22Rv1 (cell line): ENCODE results near the gene APEH.
"Not testable (repeated sequence)": the region's sequence is repeated elsewhere in the genome, so short reads cannot be mapped to it uniquely, and the experiment has no call there.

ENCODE experiments used
- H3K27ac ChIP-seq: fragments of 450-650 bp; 2 replicates; pipeline ENCODE4 v1.5.1; 2017
- ZFX ChIP-seq: fragments of 450-650 bp; IDR thresholded peaks from 2 replicates; pipeline ENCODE4 v1.6.1; 2017; ENCODE audit warnings: antibody characterized with exemption, borderline replicate concordance
- TF ChIP-seq, protein P1 (sequence below): fragments of 450-650 bp; IDR thresholded peaks from 2 replicates; pipeline ENCODE4 v1.5.1; 2017; ENCODE audit warnings: mild to moderate bottlenecking

APEH gene

DNA sequence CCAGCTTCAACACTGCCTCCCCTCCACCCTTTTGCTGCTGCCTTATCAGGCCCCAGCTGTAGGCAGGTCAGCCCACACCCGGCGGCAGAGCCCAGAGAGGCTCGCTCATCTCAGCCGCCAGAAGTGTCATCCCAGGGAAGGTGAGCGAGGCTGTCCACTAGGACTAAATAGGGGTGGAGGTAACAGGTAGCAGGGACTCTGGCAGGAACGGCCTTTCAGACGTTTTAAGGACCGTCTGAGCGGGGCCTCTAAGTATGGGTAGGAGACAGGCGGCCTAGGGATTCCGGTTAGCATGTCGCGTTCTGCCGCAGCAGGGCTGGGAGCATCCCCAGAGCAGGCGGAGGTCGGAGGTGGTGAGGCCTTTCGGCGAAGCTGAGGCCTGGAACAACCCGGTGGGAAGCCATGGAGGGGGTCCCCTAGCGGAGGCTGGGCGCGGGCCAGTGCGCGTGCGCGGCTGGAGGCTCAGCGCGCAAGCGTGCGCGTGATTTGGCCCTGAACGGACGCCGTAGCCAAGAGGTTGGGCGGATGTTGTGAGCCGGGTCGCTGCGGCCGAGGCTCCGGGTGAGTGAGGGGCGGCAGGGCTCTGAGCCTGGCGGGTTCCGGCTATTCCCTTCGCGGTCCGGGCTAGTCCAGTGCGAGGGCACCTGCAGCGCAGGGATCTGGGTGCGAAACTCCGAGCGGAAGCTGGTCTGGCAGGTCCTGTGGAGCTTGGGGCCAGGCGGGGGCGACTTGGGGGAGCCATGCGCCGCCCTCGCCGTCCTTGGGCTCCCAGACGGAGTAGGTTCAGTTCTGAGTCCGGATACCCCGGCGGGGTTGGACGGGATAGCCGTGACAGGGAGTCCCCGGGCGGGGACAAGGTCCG lies 15.1 kb downstream of the APEH start, which contains the start of the genes MST1 and RNF123:
TSS of gene MST1 (minus strand) at position 429 of the 862 bp plus-strand sequence. CDS start 783 bp downstream, outside the sequence.
TSS of gene RNF123 (plus strand) at position 512 of the 862 bp plus-strand sequence. CDS start 1,609 bp downstream, outside the sequence.
- TF ChIP-seq, protein P1, sequence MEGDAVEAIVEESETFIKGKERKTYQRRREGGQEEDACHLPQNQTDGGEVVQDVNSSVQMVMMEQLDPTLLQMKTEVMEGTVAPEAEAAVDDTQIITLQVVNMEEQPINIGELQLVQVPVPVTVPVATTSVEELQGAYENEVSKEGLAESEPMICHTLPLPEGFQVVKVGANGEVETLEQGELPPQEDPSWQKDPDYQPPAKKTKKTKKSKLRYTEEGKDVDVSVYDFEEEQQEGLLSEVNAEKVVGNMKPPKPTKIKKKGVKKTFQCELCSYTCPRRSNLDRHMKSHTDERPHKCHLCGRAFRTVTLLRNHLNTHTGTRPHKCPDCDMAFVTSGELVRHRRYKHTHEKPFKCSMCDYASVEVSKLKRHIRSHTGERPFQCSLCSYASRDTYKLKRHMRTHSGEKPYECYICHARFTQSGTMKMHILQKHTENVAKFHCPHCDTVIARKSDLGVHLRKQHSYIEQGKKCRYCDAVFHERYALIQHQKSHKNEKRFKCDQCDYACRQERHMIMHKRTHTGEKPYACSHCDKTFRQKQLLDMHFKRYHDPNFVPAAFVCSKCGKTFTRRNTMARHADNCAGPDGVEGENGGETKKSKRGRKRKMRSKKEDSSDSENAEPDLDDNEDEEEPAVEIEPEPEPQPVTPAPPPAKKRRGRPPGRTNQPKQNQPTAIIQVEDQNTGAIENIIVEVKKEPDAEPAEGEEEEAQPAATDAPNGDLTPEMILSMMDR, result no peak
- no peak for TF ChIP-seq ZFX
- H3K27ac ChIP-seq, result peak within 1 kb of the TSS; percentile 71

DNA sequence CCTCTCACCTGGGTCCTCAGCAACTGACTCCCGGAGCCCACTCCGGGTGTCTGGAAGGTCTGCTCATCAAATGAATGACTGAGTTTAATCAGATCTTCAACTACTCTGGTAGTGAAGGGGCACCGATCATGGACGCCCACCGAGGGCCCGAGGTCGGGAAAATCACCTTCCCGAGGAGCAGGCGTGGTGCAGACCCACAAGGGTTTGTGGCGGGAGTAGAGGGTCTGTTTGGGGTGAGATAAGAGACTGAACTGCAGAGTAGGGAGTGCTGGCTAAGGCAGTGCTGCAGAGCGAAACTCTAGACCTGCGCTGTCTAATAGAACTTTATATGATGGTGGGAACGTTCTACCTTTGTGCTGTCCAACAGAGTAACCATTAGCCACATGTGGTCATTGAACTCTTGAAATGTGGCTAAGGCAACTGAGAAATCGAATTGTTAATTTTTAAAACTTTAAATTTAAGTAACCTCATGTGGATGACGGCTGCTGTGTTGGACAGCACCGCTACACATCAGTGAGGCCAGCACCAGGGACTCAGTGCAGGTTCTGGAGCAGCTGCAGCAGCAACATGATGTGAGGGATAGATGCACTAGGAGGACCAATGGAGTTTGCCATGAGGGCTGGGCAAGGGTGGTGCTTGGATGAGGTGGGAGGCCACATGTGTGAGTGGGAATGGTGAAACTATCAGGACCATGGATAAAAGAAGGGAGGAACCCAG lies 15.9 kb downstream of the APEH start:
- H3K27ac ChIP-seq, result peak overlapping the region; percentile 71

DNA sequence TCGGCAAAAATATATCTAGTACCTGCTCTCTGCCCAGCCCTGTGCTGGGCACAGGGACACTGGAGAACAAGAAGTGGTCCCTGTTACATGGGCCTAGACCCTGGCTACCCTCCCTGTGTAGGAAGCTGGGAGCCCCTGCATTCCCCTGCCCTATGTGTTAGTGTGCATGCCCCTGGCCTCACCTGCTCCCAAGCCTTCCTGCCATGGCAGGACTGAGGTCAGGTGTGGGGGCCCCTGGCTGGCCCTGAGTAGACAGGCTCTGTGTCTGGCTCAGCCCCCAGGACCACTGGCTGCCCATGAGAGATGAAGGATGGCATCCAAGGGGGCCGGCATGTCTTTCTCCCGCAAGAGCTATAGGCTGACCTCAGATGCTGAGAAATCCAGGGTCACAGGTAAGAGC lies 16.7 kb downstream of the APEH start:
- not testable (repeated sequence) for H3K27ac ChIP-seq

DNA sequence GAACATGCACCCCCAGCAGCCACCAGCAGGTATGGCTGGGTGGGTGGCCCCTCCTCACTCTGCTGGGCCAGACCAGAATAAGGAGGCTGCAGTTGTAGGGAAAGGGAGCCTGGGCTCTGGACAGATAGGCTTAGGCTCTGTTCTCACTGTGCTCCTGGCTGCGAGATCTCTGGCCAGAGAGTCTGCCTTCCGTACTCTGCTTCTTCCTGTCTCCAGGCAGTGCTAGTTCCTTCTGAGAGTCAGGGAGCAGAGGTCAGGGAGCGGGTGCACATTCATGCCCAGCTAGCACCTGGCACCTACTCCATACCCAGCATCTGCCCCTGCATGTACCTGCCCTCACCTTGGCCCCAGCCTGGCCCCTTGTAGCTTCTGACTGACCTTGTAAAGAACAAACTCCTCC lies 17.3 kb downstream of the APEH start:
- not testable (repeated sequence) for H3K27ac ChIP-seq

DNA sequence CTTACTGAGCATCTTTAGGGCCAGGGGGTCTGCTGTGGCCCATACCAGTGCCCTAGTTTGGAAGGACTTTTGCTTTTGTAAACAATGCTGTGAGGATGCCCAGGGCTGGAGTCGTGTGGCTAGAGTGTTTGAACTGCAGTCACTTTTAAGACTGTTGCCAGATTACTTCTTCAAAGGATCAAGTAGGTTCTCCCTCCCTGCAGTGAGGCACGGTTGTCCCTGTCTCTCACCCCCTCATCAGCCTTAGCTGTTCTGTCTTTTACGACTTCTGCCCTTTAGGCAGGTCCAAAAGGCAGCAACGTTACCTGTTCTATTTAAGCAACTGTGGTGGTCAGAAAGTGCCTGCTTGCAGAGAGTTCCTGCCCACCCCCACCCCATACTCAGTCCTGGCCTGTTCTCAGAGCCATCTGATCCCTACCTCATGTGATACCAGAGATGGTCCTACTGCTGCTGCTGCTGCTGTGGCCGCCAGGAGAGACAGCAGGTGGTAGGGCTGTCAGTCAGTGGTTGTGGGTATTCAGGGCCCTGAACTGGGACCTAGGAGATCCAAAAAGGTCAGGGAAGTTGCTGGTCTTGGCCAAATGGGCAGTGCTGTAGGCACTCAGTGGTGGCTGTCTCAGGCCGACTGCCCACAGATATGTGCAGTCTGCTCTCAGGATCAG lies 20.4 kb downstream of the APEH start:
- not testable (repeated sequence) for H3K27ac ChIP-seq

DNA sequence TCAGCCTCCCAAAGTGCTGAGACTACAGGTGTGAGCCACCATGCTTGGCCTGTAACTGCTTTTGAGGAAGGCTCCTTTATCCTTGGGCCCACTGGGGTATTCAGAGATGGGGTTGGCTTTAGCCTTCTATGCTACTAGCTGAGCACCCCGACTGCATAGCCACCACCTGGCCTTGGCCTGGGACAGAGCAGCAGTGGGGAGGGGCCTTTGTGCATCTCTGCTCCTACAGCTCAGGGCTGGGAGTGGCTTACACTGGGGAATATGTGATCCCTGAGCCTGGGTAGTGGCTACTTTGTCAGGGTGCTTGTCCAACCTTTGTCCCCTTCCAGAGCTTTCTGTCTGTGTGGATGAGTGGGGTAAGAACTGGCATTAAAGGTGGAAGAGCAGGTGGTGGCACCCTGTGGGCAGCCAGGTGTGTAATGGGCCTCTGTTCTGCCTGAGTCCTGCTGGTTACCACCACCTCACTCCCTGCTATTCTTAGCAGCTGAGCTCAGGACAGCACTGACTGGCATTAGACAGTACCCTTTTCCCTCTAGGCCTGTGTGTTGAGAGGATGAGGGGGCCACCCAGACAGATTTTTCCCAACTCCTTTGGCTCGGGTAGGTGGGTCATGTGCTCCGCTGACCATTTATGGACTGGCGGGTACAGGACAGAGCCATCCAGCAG lies 21.3 kb downstream of the APEH start:
- H3K27ac ChIP-seq, result not testable (repeated sequence)

DNA sequence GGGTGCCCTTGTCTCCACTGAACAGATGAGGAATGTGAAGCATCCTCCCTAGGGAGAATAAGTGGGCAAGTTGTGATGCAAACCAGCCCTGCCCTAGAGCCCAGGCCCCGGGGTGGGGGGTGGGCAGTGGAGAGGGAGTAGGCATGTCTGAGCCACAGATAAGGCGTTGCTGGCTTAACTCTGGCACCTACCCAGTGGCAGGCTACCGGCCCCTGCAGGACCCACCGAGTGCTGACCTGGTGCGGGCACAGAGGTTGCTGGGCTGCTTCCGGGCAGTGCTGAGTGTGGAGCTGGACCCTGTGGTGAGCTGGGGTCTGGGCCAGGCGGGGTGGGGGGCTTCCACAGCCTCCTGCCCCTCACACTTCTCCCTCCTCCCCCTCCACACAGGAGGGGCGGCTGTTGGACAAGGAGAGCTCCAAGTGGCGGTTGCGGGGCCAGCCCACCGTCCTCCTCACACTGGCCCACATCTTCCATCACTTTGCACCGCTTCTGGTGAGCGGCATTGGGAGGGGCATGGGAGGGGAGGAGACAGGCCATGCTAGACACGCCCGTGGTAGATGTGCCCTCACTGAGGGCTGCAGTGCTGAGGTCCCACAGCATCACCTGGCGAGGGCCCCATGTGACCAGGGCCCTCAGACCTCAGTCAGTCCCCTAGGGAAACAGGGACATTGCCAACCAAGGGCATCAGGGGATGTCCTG lies 25.3 kb downstream of the APEH start:
- no peak overlapping the region for H3K27ac ChIP-seq
- no peak for TF ChIP-seq ZFX
- TF ChIP-seq, protein P1, result no peak

DNA sequence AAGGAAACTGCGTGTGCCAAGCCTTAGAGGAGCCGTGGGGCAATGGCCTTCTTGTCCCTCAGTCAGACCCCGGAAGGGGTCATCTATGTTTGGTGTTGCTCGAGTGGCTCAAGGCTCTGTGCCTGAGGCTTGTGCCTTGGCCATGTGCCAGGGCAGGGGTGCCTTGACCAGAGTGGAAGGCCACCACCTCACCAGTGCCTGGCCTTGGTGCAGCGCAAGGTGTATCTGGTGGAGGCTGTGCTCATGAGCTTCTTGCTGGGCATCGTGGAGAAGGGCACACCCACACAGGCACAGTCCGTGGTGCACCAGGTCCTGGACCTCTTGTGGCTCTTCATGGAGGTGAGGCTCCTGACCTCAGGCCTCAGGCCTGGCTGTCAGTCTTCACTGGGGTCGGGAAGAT lies 25.9 kb downstream of the APEH start:
- TF ChIP-seq ZFX, result no peak
- TF ChIP-seq, protein P1, result no peak
- H3K27ac ChIP-seq, result no peak overlapping the region

DNA sequence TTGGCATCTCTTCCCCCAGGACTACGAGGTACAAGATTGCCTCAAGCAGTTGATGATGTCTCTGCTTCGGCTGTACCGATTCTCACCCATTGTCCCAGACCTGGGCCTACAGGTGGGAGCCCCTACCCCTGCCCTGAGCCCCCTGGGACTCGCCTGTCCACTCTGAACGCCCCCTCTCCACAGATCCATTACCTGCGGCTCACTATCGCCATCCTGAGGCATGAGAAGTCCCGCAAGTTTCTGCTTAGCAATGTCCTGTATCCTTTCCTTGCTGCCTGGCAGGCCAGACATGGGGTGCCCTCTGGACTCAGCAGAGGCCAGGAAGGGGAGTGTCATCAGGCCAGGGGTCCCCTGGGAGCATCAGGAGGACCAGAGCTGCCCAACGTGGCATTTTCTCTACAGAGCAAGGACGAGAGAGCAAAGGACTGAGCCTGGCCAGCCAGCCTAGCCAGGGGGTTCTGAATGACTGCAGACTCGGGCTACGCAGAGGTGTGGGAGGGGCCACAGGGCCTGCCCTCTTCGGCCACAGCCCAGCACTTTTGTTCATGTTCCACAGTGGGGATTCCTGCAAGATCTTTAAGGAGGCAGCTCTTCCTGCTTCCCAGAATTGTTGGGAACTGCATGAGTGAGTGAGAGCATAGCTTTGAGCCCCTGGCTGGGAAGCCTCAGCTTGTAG lies 26.4 kb downstream of the APEH start:
- TF ChIP-seq ZFX, result no peak
- TF ChIP-seq, protein P1, result peak; percentile 30
- H3K27ac ChIP-seq, result no peak overlapping the region
